ENCODE measurements around the gene HYAL3. TPM values are rescaled to one million over a fixed set of nuclear protein-coding genes. Genes with fewer than 3 reads are reported as not detected.

Gene HYAL3
- total and polyA plus RNA-seq, 2 of the 13 experiments (the other 11 are each of a cell fraction or from before 2014, with no cell fraction given) = 5.5 to 10.4 TPM

GRCh38 chr3:50322386-50323091 is 23.3 kb upstream of the HYAL3 start, which contains the start of gene HYAL2:
Gene HYAL2 (minus strand): TSS chr3:50322745. CDS start chr3:50320489, 2,256 bp downstream.
- H3K4me2 ChIP-seq (ENCODE audit: low read depth, low read length) = peak within 1 kb of the TSS; percentile 94
- peaks cover 77% of the 10 kb centered on the region for H3K4me1 ChIP-seq (ENCODE audit: insufficient read depth, low read length)
- DNase-seq (ENCODE audit: low spot score) (no peak), FAIRE-seq (no peak), ATAC-seq (peak; percentile 1)
- no peaks in the 10 kb centered on the region for H4K20me1 ChIP-seq (ENCODE audit: insufficient read depth, low read length)
- in situ Hi-C loops (cut with HindIII; ENCODE audit: extremely low pct_ligation_motif_present, low pct_unique_long_range_greater_than_20kb) = loop anchor here (5.0 kb wide), 1 partner anchor 60 kb away; no protein-coding TSS in a partner anchor
- peaks cover 35% of the 10 kb centered on the region for H3K79me2 ChIP-seq (ENCODE audit: insufficient read depth, low read length)
- 66% methylated on average over 22 of the region's 31 CpGs for WGBS (ENCODE audit: low lambda C conversion rate)
- H3K27ac ChIP-seq (ENCODE audit: extremely low read length, insufficient read depth, low read length) = peak within 1 kb of the TSS; percentile 100
- H3K4me3 ChIP-seq (replicated peaks in 1 of 3; ENCODE audit: insufficient read depth in 1 of 3, low read depth in 2 of 3, low read length in 3 of 3) = peak within 1 kb of the TSS; percentile 81 to 91 (median 85); a peak in 5 of 6 replicates
- intact Hi-C loops (cut with micrococcal nuclease; ENCODE audit: unreplicated experiment) = no loop called here
- no peaks in the 10 kb centered on the region for H3K9me3 ChIP-seq (ENCODE audit: low read length)
- CTCF ChIA-PET (ENCODE audit: low intra/inter-chr PET ratio, low total read pairs) = interaction anchor here (2.3 kb wide), 1 partner anchor 19 kb away, joined by 15 read pairs; the partner anchor contains the start of gene HYAL1
- H3K27me3 ChIP-seq (ENCODE audit: control insufficient read depth in 1 of 2, insufficient read depth in 2 of 2, low read length in 2 of 2) = no peaks in the 10 kb centered on the region; a peak in 1 of 5 replicates
- TSS peak; percentile 85 for BruUV-seq (replicated peaks)
- POLR2A ChIA-PET = interaction anchor here (0.7 to 13.0 kb wide), 8 partner anchors 14 to 87 kb away, joined by 3 to 222 read pairs (median 9); partner anchors contain the start of genes GNAI2, HYAL1, HYAL3 and IFRD2
- H3K9ac ChIP-seq (ENCODE audit: insufficient read depth, low read depth, low read length) = peak within 1 kb of the TSS; percentile 99
- H3K36me3 ChIP-seq (replicated peaks in 1 of 2; ENCODE audit: control insufficient read depth in 1 of 2, insufficient read depth in 2 of 2, low read length in 2 of 2) = peaks cover 10 to 31% of the 10 kb centered on the region in 2 experiments
- no peak within 1 kb of the TSS for H2AFZ ChIP-seq (ENCODE audit: low read length)
- 0 out of 2 replicates have a peak, but pooled peaks have one; percentile 33 for TF ChIP-seq TFAP4 (IDR thresholded peaks at IDR 0.05; ENCODE audit: borderline replicate concordance, low read depth)
- TF ChIP-seq GABPA (IDR thresholded peaks at IDR 0.05; ENCODE audit: low read depth, low read length) = no peak
- TF ChIP-seq GABPA (CRISPR knock-in tag; IDR thresholded peaks at IDR 0.05; ENCODE audit: low read depth) = no peak; the same call in 1 of the 2 replicates
- TF ChIP-seq ZNF746 (CRISPR knock-in tag; IDR thresholded peaks at IDR 0.05) = peak; percentile 79
- TF ChIP-seq ZNF333 (CRISPR knock-in tag; IDR thresholded peaks at IDR 0.05; ENCODE audit: borderline replicate concordance) = 0 out of 2 replicates have a peak, but pooled peaks have one; percentile 14
- TF ChIP-seq ZHX2 (IDR thresholded peaks at IDR 0.05; ENCODE audit: low read depth) = 0 out of 2 replicates have a peak, but pooled peaks have one; percentile 25
- no peak for TF ChIP-seq ZHX2 (CRISPR knock-in tag; IDR thresholded peaks at IDR 0.05; ENCODE audit: borderline replicate concordance)
- 0 out of 2 replicates have a peak, but pooled peaks have one; percentile 23 for TF ChIP-seq ELF3 (CRISPR knock-in tag; IDR thresholded peaks at IDR 0.05)
- TF ChIP-seq MXI1 (IDR thresholded peaks at IDR 0.05; ENCODE audit: borderline replicate concordance, low read depth, low read length) = 0 out of 3 replicates have a peak, but pooled peaks have one; percentile 34
- TF ChIP-seq POLR2G (IDR thresholded peaks at IDR 0.05; ENCODE audit: low read depth, low read length) = peak; percentile 16
- 0 out of 2 replicates have a peak, but pooled peaks have one; percentile 77 for TF ChIP-seq ZNF383 (CRISPR knock-in tag; IDR thresholded peaks at IDR 0.05; ENCODE audit: borderline replicate concordance)
- TF ChIP-seq ZNF841 (CRISPR knock-in tag; IDR thresholded peaks at IDR 0.05; ENCODE audit: borderline replicate concordance) = no peak
- 0 out of 2 replicates have a peak, but pooled peaks have one; percentile 38 for TF ChIP-seq ZSCAN29 (CRISPR knock-in tag; conservative IDR thresholded peaks at IDR 0.05)
- TF ChIP-seq MTF2 (CRISPR knock-in tag; IDR thresholded peaks at IDR 0.05; ENCODE audit: borderline replicate concordance) = no peak
- TF ChIP-seq PCBP1 (IDR thresholded peaks at IDR 0.05; ENCODE audit: borderline replicate concordance, low read depth, low read length) = peak; percentile 85; the same call in 1 of the 2 replicates
- peak; percentile 11 for TF ChIP-seq HNRNPLL (IDR thresholded peaks at IDR 0.05; ENCODE audit: low read depth, low read length, poor library complexity, severe bottlenecking)
- no peak for TF ChIP-seq ZFAT (CRISPR knock-in tag; conservative IDR thresholded peaks at IDR 0.05)
